Activated T-cell treated with anti-CD3 and anti-CD28 coated beads, Interleukin-2, amount 50 U/mL, for 4 hours (primary cell): ENCODE measurements around the gene BAZ2A. TPM values are rescaled to one million over a fixed set of nuclear protein-coding genes. Genes with fewer than 3 reads are reported as not detected.

Experiments used
- ATAC-seq, 2 donors: fragments of 200-7000 bp; cut with Tn5 transposase; one replicate each; pipeline ENCODE4 v1.10.0; 2021
- DNase-seq: peaks from one replicate; pipeline ENCODE4 v3.0.0-alpha.2; 2020
- H3K27me3 Mint-ChIP-seq: one replicate; pipeline ENCODE4 v1.8.0; 2021; ENCODE audit warnings: low read depth, mixed read lengths
- H3K36me3 Mint-ChIP-seq: one replicate; pipeline ENCODE4 v1.8.0; 2022; ENCODE audit warnings: mixed read lengths; ENCODE audit not compliant: insufficient read depth
- H3K4me1 Mint-ChIP-seq: one replicate; pipeline ENCODE4 v1.8.0; 2021; ENCODE audit warnings: low read depth, mixed read lengths
- H3K4me3 Mint-ChIP-seq: one replicate; pipeline ENCODE4 v1.8.0; 2021; ENCODE audit warnings: mild to moderate bottlenecking, moderate library complexity, mixed read lengths
- H3K9me3 Mint-ChIP-seq: one replicate; pipeline ENCODE4 v1.8.0; 2021; ENCODE audit warnings: mixed read lengths
- total RNA-seq, 3 donors: library from RNA; stranded (reverse); gene quantifications; one replicate each; pipeline ENCODE4 v1.2.1, GENCODE V29; 2021

The BAZ2A gene
- total RNA-seq, 3 donors from 2014 or later = 53.0 to 64.9 (median 64.5) TPM

- no peaks in the 10 kb centered on the region for H3K36me3 Mint-ChIP-seq
- H3K4me1 Mint-ChIP-seq = no peaks in the 10 kb centered on the region
- no peaks in the 10 kb centered on the region for H3K9me3 Mint-ChIP-seq
- ATAC-seq (no peak), DNase-seq (no peak)
- no peaks in the 10 kb centered on the region for H3K27me3 Mint-ChIP-seq
- H3K4me3 Mint-ChIP-seq = no peak overlapping the region
Measured at GRCh38 chr12:56551070-56551469, 79.1 kb downstream of the BAZ2A start.

- Mint-ChIP-seq H3K9me3 (no peaks in the 10 kb centered on the region), H3K4me3 (no peak overlapping the region), H3K36me3 (no peaks in the 10 kb centered on the region), H3K4me1 (no peaks in the 10 kb centered on the region), H3K27me3 (no peaks in the 10 kb centered on the region)
- no peak for ATAC-seq
- DNase-seq = no peak
Measured at GRCh38 chr12:56546680-56547079, 83.4 kb downstream of the BAZ2A start.

Other genes with a start within 250 kb of the BAZ2A start
- gene TIMELESS, start 180.9 kb downstream of the BAZ2A start, total RNA-seq = 10 to 100 TPM; 35.2 to 45.2 (median 36.6) TPM
- gene MIP, start 175.7 kb downstream of the BAZ2A start, total RNA-seq = under 1 TPM in 1 of 3 donors, not detected in 2; 0.08 TPM
- 1 to 10 TPM; 4.0 to 4.8 (median 4.1) TPM for gene SPRYD4, start 161.7 kb downstream of the BAZ2A start, total RNA-seq
- 1 to 10 TPM; 1.7 to 4.2 (median 2.2) TPM for gene GLS2, start 142.2 kb downstream of the BAZ2A start, total RNA-seq
- 1 to 10 TPM in 2 of 3 donors, under 1 TPM in 1; 0.66 to 4.0 (median 1.4) TPM for gene RBMS2, start 108.5 kb downstream of the BAZ2A start, total RNA-seq
- 1,000 to 10,000 TPM in 1 of 3 donors, 100 to 1,000 TPM in 2; 885 to 1,118 (median 953) TPM for gene ATP5F1B, start 15.7 kb upstream of the BAZ2A start, total RNA-seq
- gene PTGES3, start 58.0 kb upstream of the BAZ2A start, total RNA-seq = 100 to 1,000 TPM; 343 to 400 (median 399) TPM
- gene NACA, start 95.0 kb upstream of the BAZ2A start, total RNA-seq = 1,000 to 10,000 TPM; 1,078 to 1,189 (median 1,154) TPM
- gene PRIM1, start 122.0 kb upstream of the BAZ2A start, total RNA-seq = 10 to 100 TPM; 56.0 to 68.2 (median 60.1) TPM
- 1 to 10 TPM; 1.3 to 3.2 (median 1.9) TPM for gene HSD17B6, start 133.0 kb upstream of the BAZ2A start, total RNA-seq